ENCODE data around the gene LRRC32.

DNA sequence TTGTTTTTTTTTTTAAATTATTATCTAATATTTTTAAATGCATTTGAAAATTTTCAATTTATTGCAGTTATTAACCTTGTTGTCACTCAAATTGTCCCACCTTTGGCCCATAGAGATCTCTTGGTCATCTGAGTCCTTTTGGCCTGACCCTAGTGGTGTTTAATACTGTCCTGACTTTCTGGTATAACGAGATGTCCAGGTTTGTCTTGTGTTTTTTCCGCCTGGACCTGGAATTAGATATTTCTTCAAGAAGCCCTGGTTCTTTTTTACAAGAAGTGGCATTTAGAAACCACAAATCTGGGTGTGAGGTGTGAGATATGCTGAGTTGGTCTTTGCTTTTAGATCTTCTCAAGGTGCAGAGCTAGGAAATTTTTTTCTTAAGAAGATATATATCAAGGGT, 38.1 kb downstream of the LRRC32 start:
- TF ChIP-seq, protein P1, sequence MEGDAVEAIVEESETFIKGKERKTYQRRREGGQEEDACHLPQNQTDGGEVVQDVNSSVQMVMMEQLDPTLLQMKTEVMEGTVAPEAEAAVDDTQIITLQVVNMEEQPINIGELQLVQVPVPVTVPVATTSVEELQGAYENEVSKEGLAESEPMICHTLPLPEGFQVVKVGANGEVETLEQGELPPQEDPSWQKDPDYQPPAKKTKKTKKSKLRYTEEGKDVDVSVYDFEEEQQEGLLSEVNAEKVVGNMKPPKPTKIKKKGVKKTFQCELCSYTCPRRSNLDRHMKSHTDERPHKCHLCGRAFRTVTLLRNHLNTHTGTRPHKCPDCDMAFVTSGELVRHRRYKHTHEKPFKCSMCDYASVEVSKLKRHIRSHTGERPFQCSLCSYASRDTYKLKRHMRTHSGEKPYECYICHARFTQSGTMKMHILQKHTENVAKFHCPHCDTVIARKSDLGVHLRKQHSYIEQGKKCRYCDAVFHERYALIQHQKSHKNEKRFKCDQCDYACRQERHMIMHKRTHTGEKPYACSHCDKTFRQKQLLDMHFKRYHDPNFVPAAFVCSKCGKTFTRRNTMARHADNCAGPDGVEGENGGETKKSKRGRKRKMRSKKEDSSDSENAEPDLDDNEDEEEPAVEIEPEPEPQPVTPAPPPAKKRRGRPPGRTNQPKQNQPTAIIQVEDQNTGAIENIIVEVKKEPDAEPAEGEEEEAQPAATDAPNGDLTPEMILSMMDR (IDR thresholded peaks at IDR 0.05): no peak
- no peak for TF ChIP-seq POLR2A (IDR thresholded peaks at IDR 0.05)
